Activated CD4-positive, alpha-beta memory T cell treated with anti-CD3 and anti-CD28 coated beads, Interleukin-2, amount 10 ng/mL, durations not matched to agents 7 days and 5 days (primary cell): ENCODE data around the gene INPP5E. TPM values are rescaled to one million over a fixed set of nuclear protein-coding genes. Genes with fewer than 3 reads are reported as not detected.
"Not testable (repeated sequence)": the region's sequence is repeated elsewhere in the genome, so short reads cannot be mapped to it uniquely, and the experiment has no call there.

ENCODE experiments used
- CTCF ChIA-PET: fragments of 350-600 bp; sonication (Branson Sonifier 250); formaldehyde crosslinking; loops from one replicate; lab custom pipeline; 2021; ENCODE audit warnings: antibody characterized with exemption, inconsistent platforms; lab: Charles Lee
- POLR2A ChIA-PET: fragments of 350-600 bp; sonication (Branson Sonifier 250); formaldehyde crosslinking; loops from one replicate; lab custom pipeline; 2021; ENCODE audit warnings: antibody characterized with exemption; lab: Charles Lee
- DNase-seq: peaks from one replicate; pipeline ENCODE4 v3.0.0-alpha.2; 2020
- H3K27ac Mint-ChIP-seq: one replicate; pipeline ENCODE4 v1.8.0; 2021; ENCODE audit warnings: mild to moderate bottlenecking, mixed read lengths
- H3K27me3 Mint-ChIP-seq: one replicate; pipeline ENCODE4 v1.8.0; 2021; ENCODE audit warnings: mixed read lengths
- H3K36me3 Mint-ChIP-seq: one replicate; pipeline ENCODE4 v1.8.0; 2021; ENCODE audit warnings: low read depth, mixed read lengths
- H3K4me1 Mint-ChIP-seq: one replicate; pipeline ENCODE4 v1.8.0; 2021; ENCODE audit warnings: mixed read lengths
- H3K4me3 Mint-ChIP-seq: one replicate; pipeline ENCODE4 v1.8.0; 2021; ENCODE audit warnings: mild to moderate bottlenecking, mixed read lengths
- H3K9me3 Mint-ChIP-seq: one replicate; pipeline ENCODE4 v1.8.0; 2021; ENCODE audit warnings: mixed read lengths
- total RNA-seq, 2 experiments: library from RNA; stranded (reverse); gene quantifications; one replicate each; pipeline ENCODE4 v1.2.3, GENCODE V29; 2021

The INPP5E gene
- total RNA-seq, 2 experiments from 2014 or later = 19.5 to 21.6 TPM

GRCh38 chr9:136426787-136427186, 12.9 kb downstream of the INPP5E start:
- Mint-ChIP-seq H3K36me3 (peaks cover 20% of the 10 kb centered on the region), H3K27ac (no peak overlapping the region), H3K9me3 (no peaks in the 10 kb centered on the region), H3K4me1 (no peaks in the 10 kb centered on the region), H3K27me3 (no peaks in the 10 kb centered on the region), H3K4me3 (no peak overlapping the region)
- ChIA-PET CTCF (no interaction called here), POLR2A (no interaction called here)
- DNase-seq = no peak

- peaks cover 24% of the 10 kb centered on the region for H3K36me3 Mint-ChIP-seq
- H3K9me3 Mint-ChIP-seq, H3K27me3 Mint-ChIP-seq, DNase-seq, H3K4me1 Mint-ChIP-seq, CTCF ChIA-PET, H3K4me3 Mint-ChIP-seq, H3K27ac Mint-ChIP-seq: not testable (repeated sequence)
- POLR2A ChIA-PET = interaction anchor here (0.9 to 1.2 kb wide), 4 partner anchors 10 to 63 kb away, joined by 3 to 5 read pairs (median 4); no protein-coding TSS in a partner anchor
Measured at GRCh38 chr9:136425367-136425766, 14.3 kb downstream of the INPP5E start.

- ChIA-PET POLR2A (interaction anchor here (0.9 to 1.4 kb wide), 5 partner anchors 10 to 62 kb away, joined by 3 to 5 read pairs (median 4); no protein-coding TSS in a partner anchor), CTCF (no interaction called here)
- DNase-seq = no peak
- Mint-ChIP-seq H3K27ac (no peak overlapping the region), H3K4me1 (no peaks in the 10 kb centered on the region), H3K4me3 (no peak overlapping the region), H3K27me3 (no peaks in the 10 kb centered on the region), H3K9me3 (no peaks in the 10 kb centered on the region), H3K36me3 (peaks cover 25% of the 10 kb centered on the region)
Measured at GRCh38 chr9:136424750-136425362, 14.8 kb downstream of the INPP5E start.

GRCh38 chr9:136423432-136424146, 16.1 kb downstream of the INPP5E start:
- H3K4me1 Mint-ChIP-seq = no peaks in the 10 kb centered on the region
- no peak overlapping the region for H3K27ac Mint-ChIP-seq
- H3K9me3 Mint-ChIP-seq = no peaks in the 10 kb centered on the region
- no peak for DNase-seq
- no peak overlapping the region for H3K4me3 Mint-ChIP-seq
- peaks cover 34% of the 10 kb centered on the region for H3K36me3 Mint-ChIP-seq
- H3K27me3 Mint-ChIP-seq = no peaks in the 10 kb centered on the region
- ChIA-PET POLR2A (interaction anchor here (1.0 to 1.4 kb wide), 3 partner anchors 12 to 15 kb away, joined by 3 to 4 read pairs (median 4); no protein-coding TSS in a partner anchor), CTCF (no interaction called here)

GRCh38 chr9:136422876-136423275, 16.8 kb downstream of the INPP5E start:
- DNase-seq = no peak
- Mint-ChIP-seq H3K4me3 (no peak overlapping the region), H3K27me3 (no peaks in the 10 kb centered on the region), H3K4me1 (no peaks in the 10 kb centered on the region), H3K9me3 (no peaks in the 10 kb centered on the region), H3K36me3 (peaks cover 39% of the 10 kb centered on the region), H3K27ac (no peak overlapping the region)
- ChIA-PET CTCF (no interaction called here), POLR2A (interaction anchor here (1.1 kb wide), 1 partner anchor 13 kb away, joined by 3 read pairs; no protein-coding TSS in a partner anchor)

GRCh38 chr9:136421791-136422190, 17.9 kb downstream of the INPP5E start:
- no peak for DNase-seq
- Mint-ChIP-seq H3K4me1 (no peaks in the 10 kb centered on the region), H3K36me3 (peaks cover 44% of the 10 kb centered on the region), H3K27me3 (no peaks in the 10 kb centered on the region), H3K4me3 (no peak overlapping the region), H3K27ac (no peak overlapping the region), H3K9me3 (no peaks in the 10 kb centered on the region)
- ChIA-PET CTCF (no interaction called here), POLR2A (no interaction called here)

- H3K27me3 Mint-ChIP-seq = no peaks in the 10 kb centered on the region
- no peaks in the 10 kb centered on the region for H3K4me1 Mint-ChIP-seq
- DNase-seq = no peak
- ChIA-PET POLR2A (interaction anchor here (0.6 kb wide), 1 partner anchor 26 kb away, joined by 3 read pairs; no protein-coding TSS in a partner anchor), CTCF (no interaction called here)
- no peak overlapping the region for H3K27ac Mint-ChIP-seq
- no peaks in the 10 kb centered on the region for H3K9me3 Mint-ChIP-seq
- no peak overlapping the region for H3K4me3 Mint-ChIP-seq
- peaks cover 41% of the 10 kb centered on the region for H3K36me3 Mint-ChIP-seq
Measured at GRCh38 chr9:136419092-136419420, 20.6 kb downstream of the INPP5E start.

GRCh38 chr9:136418182-136419091, 21.2 kb downstream of the INPP5E start:
- no peaks in the 10 kb centered on the region for H3K9me3 Mint-ChIP-seq
- no peaks in the 10 kb centered on the region for H3K27me3 Mint-ChIP-seq
- H3K4me3 Mint-ChIP-seq = no peak overlapping the region
- H3K36me3 Mint-ChIP-seq = peaks cover 48% of the 10 kb centered on the region
- CTCF ChIA-PET = no interaction called here
- H3K27ac Mint-ChIP-seq = no peak overlapping the region
- POLR2A ChIA-PET = interaction anchor here (0.6 kb wide), 1 partner anchor 26 kb away, joined by 3 read pairs; no protein-coding TSS in a partner anchor
- no peak for DNase-seq
- peaks cover 2% of the 10 kb centered on the region for H3K4me1 Mint-ChIP-seq

GRCh38 chr9:136416914-136417313, 22.7 kb downstream of the INPP5E start:
- ChIA-PET POLR2A (no interaction called here), CTCF (interaction anchor here (0.7 kb wide), 1 partner anchor 75 kb away, joined by 4 read pairs; no protein-coding TSS in a partner anchor)
- no peak overlapping the region for H3K27ac Mint-ChIP-seq
- DNase-seq = no peak
- H3K4me1 Mint-ChIP-seq = peaks cover 9% of the 10 kb centered on the region
- H3K9me3 Mint-ChIP-seq = no peaks in the 10 kb centered on the region
- no peaks in the 10 kb centered on the region for H3K27me3 Mint-ChIP-seq
- peaks cover 56% of the 10 kb centered on the region for H3K36me3 Mint-ChIP-seq
- H3K4me3 Mint-ChIP-seq = no peak overlapping the region

- Mint-ChIP-seq H3K27ac (no peak overlapping the region), H3K4me3 (no peak overlapping the region), H3K27me3 (no peaks in the 10 kb centered on the region), H3K36me3 (peaks cover 57% of the 10 kb centered on the region), H3K4me1 (peaks cover 14% of the 10 kb centered on the region), H3K9me3 (no peaks in the 10 kb centered on the region)
- DNase-seq = no peak
- ChIA-PET CTCF (no interaction called here), POLR2A (no interaction called here)
Measured at GRCh38 chr9:136416427-136416826, 23.2 kb downstream of the INPP5E start.

- DNase-seq = no peak
- peaks cover 56% of the 10 kb centered on the region for H3K36me3 Mint-ChIP-seq
- no peak overlapping the region for H3K27ac Mint-ChIP-seq
- ChIA-PET POLR2A (no interaction called here), CTCF (no interaction called here)
- H3K4me3 Mint-ChIP-seq = no peak overlapping the region
- H3K9me3 Mint-ChIP-seq = no peaks in the 10 kb centered on the region
- H3K4me1 Mint-ChIP-seq = peaks cover 38% of the 10 kb centered on the region
- H3K27me3 Mint-ChIP-seq = no peaks in the 10 kb centered on the region
Measured at GRCh38 chr9:136412962-136413361, 26.7 kb downstream of the INPP5E start.

- H3K27ac Mint-ChIP-seq = peak overlapping the region; percentile 82
- peak overlapping the region; percentile 87 for H3K4me3 Mint-ChIP-seq
- H3K4me1 Mint-ChIP-seq = peaks cover 49% of the 10 kb centered on the region
- no peak for DNase-seq
- no peaks in the 10 kb centered on the region for H3K9me3 Mint-ChIP-seq
- H3K27me3 Mint-ChIP-seq = no peaks in the 10 kb centered on the region
- POLR2A ChIA-PET = interaction anchor here (1.1 to 3.4 kb wide), 4 partner anchors 10 to 29 kb away, joined by 4 to 27 read pairs (median 10); partner anchors contain the start of gene SNAPC4
- CTCF ChIA-PET = interaction anchor here (3.3 kb wide), 1 partner anchor 11 kb away, joined by 22 read pairs; the partner anchor contains the start of gene SNAPC4
- H3K36me3 Mint-ChIP-seq = peaks cover 55% of the 10 kb centered on the region
Measured at GRCh38 chr9:136411378-136411777, 28.3 kb downstream of the INPP5E start.
